CD8-positive, alpha-beta memory T cell (primary cell): ENCODE data around the gene PTTG2. TPM values are rescaled to one million over a fixed set of nuclear protein-coding genes. Genes with fewer than 3 reads are reported as not detected.

Source experiments
- CTCF ChIA-PET: fragments of 350-600 bp; sonication (Branson Sonifier 250); formaldehyde crosslinking; loops from one replicate; lab custom pipeline; 2021; ENCODE audit warnings: antibody characterized with exemption; lab: Charles Lee
- POLR2A ChIA-PET: fragments of 350-600 bp; sonication (Branson Sonifier 250); formaldehyde crosslinking; loops from one replicate; lab custom pipeline; 2021; ENCODE audit warnings: antibody characterized with exemption; lab: Charles Lee
- DNase-seq, 5 donors: peaks; one replicate each; pipeline versions ENCODE4 v3.0.0 to v3.0.0-alpha.2; 2020 to 2022; ENCODE audit warnings: mixed read lengths in 1 of 5
- H3K27ac ChIP-seq: one replicate; pipeline ENCODE4 v1.7.0; 2013; ENCODE audit warnings: low read depth, mild to moderate bottlenecking, low read length, moderate library complexity
- H3K27me3 ChIP-seq: 2 replicates; pipeline ENCODE4 v1.7.0; 2013; ENCODE audit warnings: low read length, mild to moderate bottlenecking; ENCODE audit not compliant: insufficient read depth, poor library complexity, severe bottlenecking
- H3K36me3 ChIP-seq: 2 replicates; pipeline ENCODE4 v1.7.0; 2013; ENCODE audit warnings: mild to moderate bottlenecking, low read length, moderate library complexity; ENCODE audit not compliant: insufficient read depth
- H3K4me1 ChIP-seq: 2 replicates; pipeline ENCODE4 v1.7.0; 2013; ENCODE audit warnings: mild to moderate bottlenecking, low read length, moderate library complexity; ENCODE audit not compliant: insufficient read depth
- H3K4me3 ChIP-seq: 2 replicates; pipeline ENCODE4 v1.7.0; 2013; ENCODE audit warnings: mild to moderate bottlenecking, low read length
- H3K9me3 ChIP-seq: 2 replicates; pipeline ENCODE4 v1.7.0; 2013; ENCODE audit warnings: mild to moderate bottlenecking, low read length
- H3K27ac Mint-ChIP-seq, 8 donors: one replicate each; pipeline ENCODE4 v1.8.0; 2020 to 2021; ENCODE audit warnings: mixed read lengths in 8 of 8, mild to moderate bottlenecking in 6 of 8, inconsistent platforms in 3 of 8, moderate library complexity in 3 of 8
- H3K27me3 Mint-ChIP-seq, 2 donors: one replicate each; pipeline ENCODE4 v1.8.0; 2020 to 2021; ENCODE audit warnings: mixed read lengths in 2 of 2, mild to moderate bottlenecking in 1 of 2, moderate library complexity in 1 of 2
- H3K36me3 Mint-ChIP-seq, 3 donors: one replicate each; pipeline ENCODE4 v1.8.0; 2020 to 2021; ENCODE audit warnings: mixed read lengths in 3 of 3, inconsistent platforms in 1 of 3, mild to moderate bottlenecking in 1 of 3
- H3K4me1 Mint-ChIP-seq, 3 donors: one replicate each; pipeline ENCODE4 v1.8.0; 2020 to 2021; ENCODE audit warnings: mixed read lengths in 3 of 3, inconsistent platforms in 1 of 3, mild to moderate bottlenecking in 1 of 3
- H3K4me3 Mint-ChIP-seq, 7 donors: one replicate each; pipeline ENCODE4 v1.8.0; 2020 to 2021; ENCODE audit warnings: mixed read lengths in 7 of 7, mild to moderate bottlenecking in 6 of 7, moderate library complexity in 4 of 7, inconsistent platforms in 2 of 7
- H3K9me3 Mint-ChIP-seq, 5 donors: one replicate each; pipeline ENCODE4 v1.8.0; 2020 to 2022; ENCODE audit warnings: mixed read lengths in 5 of 5, mild to moderate bottlenecking in 3 of 5, moderate library complexity in 2 of 5, inconsistent platforms in 1 of 5
- polyA plus RNA-seq: library from polyadenylated mRNA; unstranded; fragments of 300-500 nt; fragmentation: Illumina TruSeq; gene quantifications from one replicate; pipeline ENCODE4 v1.2.3, GENCODE V29; 2021
- total RNA-seq, 2 experiments: library from RNA; stranded (reverse); gene quantifications; one replicate each; pipeline ENCODE4 v1.2.3, GENCODE V29; 2021

PTTG2 gene
- total and polyA plus RNA-seq, 3 experiments from 2014 or later = 0.55 TPM; not detected in 2

- Histone ChIP-seq H3K4me3 (no peak overlapping the region), H3K27me3 (no peaks in the 10 kb centered on the region), H3K27ac (no peak overlapping the region), H3K36me3 (no peaks in the 10 kb centered on the region), H3K9me3 (no peaks in the 10 kb centered on the region), H3K4me1 (peaks cover 6% of the 10 kb centered on the region)
- POLR2A ChIA-PET = interaction anchor here (0.6 kb wide), 1 partner anchor 1440 kb away, joined by 3 read pairs; no protein-coding TSS in a partner anchor
- Mint-ChIP-seq H3K27ac (peak overlapping the region in 2 of 8 donors; percentile 23 to 36), H3K27me3 (no peaks in the 10 kb centered on the region), H3K4me3 (no peak overlapping the region), H3K4me1 (peaks cover 52 to 71% (median 64%) of the 10 kb centered on the region in 3 donors), H3K9me3 (no peaks in the 10 kb centered on the region), H3K36me3 (peaks cover 0 to 2% (median 0%) of the 10 kb centered on the region in 3 donors)
- DNase-seq = no peak
- CTCF ChIA-PET = no interaction called here
Observed at GRCh38 chr4:38007645-38008044, 47.4 kb downstream of the PTTG2 start.

DNA sequence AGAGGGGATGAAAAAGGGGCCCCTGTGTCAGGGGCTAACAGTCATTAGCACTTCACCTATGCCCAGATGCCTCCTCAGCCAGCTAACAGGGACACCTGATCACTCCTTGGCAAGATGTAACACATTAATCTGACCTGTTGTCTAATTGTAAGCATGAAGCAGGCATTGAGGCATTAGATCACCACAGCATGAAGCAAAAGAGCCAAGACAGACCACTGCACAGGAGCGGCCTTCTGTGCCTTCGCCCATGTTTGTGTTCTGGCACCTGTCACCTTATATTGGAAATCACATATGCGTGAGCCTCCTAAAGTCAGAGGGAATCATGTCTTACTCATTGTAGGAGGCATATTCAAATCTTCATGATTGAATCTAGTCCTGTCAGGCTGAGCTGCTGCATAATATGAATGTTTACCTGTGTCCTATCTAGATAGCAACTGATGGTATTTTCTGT is 48.4 kb downstream of the PTTG2 start:
- H3K27me3 ChIP-seq = no peaks in the 10 kb centered on the region
- no peak overlapping the region for H3K27ac ChIP-seq
- no peak overlapping the region for H3K4me3 ChIP-seq
- H3K36me3 ChIP-seq = no peaks in the 10 kb centered on the region
- Mint-ChIP-seq H3K27ac (peak overlapping the region in 2 of 8 donors; percentile 6 to 64), H3K9me3 (no peaks in the 10 kb centered on the region), H3K4me1 (peaks cover 43 to 62% (median 54%) of the 10 kb centered on the region in 3 donors), H3K36me3 (peaks cover 0 to 2% (median 0%) of the 10 kb centered on the region in 3 donors), H3K4me3 (no peak overlapping the region), H3K27me3 (no peaks in the 10 kb centered on the region)
- CTCF ChIA-PET = no interaction called here
- POLR2A ChIA-PET = no interaction called here
- DNase-seq = no peak
- H3K4me1 ChIP-seq = no peaks in the 10 kb centered on the region
- no peaks in the 10 kb centered on the region for H3K9me3 ChIP-seq

- DNase-seq = no peak
- Histone ChIP-seq H3K4me3 (no peak overlapping the region), H3K27ac (no peak overlapping the region), H3K9me3 (no peaks in the 10 kb centered on the region), H3K36me3 (no peaks in the 10 kb centered on the region), H3K27me3 (no peaks in the 10 kb centered on the region), H3K4me1 (no peaks in the 10 kb centered on the region)
- Mint-ChIP-seq H3K9me3 (no peaks in the 10 kb centered on the region), H3K27me3 (no peaks in the 10 kb centered on the region), H3K27ac (no peak overlapping the region), H3K4me3 (no peak overlapping the region), H3K4me1 (peaks cover 37 to 55% (median 47%) of the 10 kb centered on the region in 3 donors), H3K36me3 (peaks cover 0 to 6% (median 4%) of the 10 kb centered on the region in 3 donors)
- ChIA-PET CTCF (no interaction called here), POLR2A (no interaction called here)
Observed at GRCh38 chr4:38009421-38009820, 49.2 kb downstream of the PTTG2 start.

GRCh38 chr4:38009949-38010348 is 49.8 kb downstream of the PTTG2 start:
- H3K4me1 ChIP-seq = no peaks in the 10 kb centered on the region
- peaks cover 32 to 50% (median 42%) of the 10 kb centered on the region in 3 donors for H3K4me1 Mint-ChIP-seq
- no peak overlapping the region for H3K27ac ChIP-seq
- H3K9me3 Mint-ChIP-seq = no peaks in the 10 kb centered on the region
- ChIA-PET POLR2A (no interaction called here), CTCF (no interaction called here)
- peak overlapping the region in 2 of 8 donors; percentile 4 to 9 for H3K27ac Mint-ChIP-seq
- DNase-seq = no peak
- H3K4me3 ChIP-seq = no peak overlapping the region
- no peak overlapping the region for H3K4me3 Mint-ChIP-seq
- no peaks in the 10 kb centered on the region for H3K36me3 ChIP-seq
- H3K9me3 ChIP-seq = no peaks in the 10 kb centered on the region
- no peaks in the 10 kb centered on the region for H3K27me3 Mint-ChIP-seq
- H3K27me3 ChIP-seq = no peaks in the 10 kb centered on the region
- H3K36me3 Mint-ChIP-seq = peaks cover 0 to 9% (median 6%) of the 10 kb centered on the region in 3 donors

Other genes starting within 250 kb of the PTTG2 start
- gene PGM2, start 133.7 kb upstream of the PTTG2 start, total RNA-seq = 10 to 100 TPM; 62.3 to 65.9 TPM
- gene PGM2, start 133.7 kb upstream of the PTTG2 start, polyA plus RNA-seq = 18.1 TPM
- gene TBC1D1, start 69.3 kb upstream of the PTTG2 start, total RNA-seq = 10 to 100 TPM; 73.1 to 76.1 TPM
- gene TBC1D1, start 69.3 kb upstream of the PTTG2 start, polyA plus RNA-seq = 26.7 TPM